Hematopoietic multipotent progenitor cell treated with erythropoietin and hydrocortisone succinate and interleukin-3 and kit ligand, for 15 days (in vitro differentiated cells): ENCODE measurements around the gene THAP3.

ENCODE experiments used
- DNase-seq: peaks from one replicate; pipeline ENCODE4 v3.0.0-alpha.2; 2015; ENCODE audit warnings: low spot score

The THAP3 gene, protein sequence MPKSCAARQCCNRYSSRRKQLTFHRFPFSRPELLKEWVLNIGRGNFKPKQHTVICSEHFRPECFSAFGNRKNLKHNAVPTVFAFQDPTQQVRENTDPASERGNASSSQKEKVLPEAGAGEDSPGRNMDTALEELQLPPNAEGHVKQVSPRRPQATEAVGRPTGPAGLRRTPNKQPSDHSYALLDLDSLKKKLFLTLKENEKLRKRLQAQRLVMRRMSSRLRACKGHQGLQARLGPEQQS

DNA sequence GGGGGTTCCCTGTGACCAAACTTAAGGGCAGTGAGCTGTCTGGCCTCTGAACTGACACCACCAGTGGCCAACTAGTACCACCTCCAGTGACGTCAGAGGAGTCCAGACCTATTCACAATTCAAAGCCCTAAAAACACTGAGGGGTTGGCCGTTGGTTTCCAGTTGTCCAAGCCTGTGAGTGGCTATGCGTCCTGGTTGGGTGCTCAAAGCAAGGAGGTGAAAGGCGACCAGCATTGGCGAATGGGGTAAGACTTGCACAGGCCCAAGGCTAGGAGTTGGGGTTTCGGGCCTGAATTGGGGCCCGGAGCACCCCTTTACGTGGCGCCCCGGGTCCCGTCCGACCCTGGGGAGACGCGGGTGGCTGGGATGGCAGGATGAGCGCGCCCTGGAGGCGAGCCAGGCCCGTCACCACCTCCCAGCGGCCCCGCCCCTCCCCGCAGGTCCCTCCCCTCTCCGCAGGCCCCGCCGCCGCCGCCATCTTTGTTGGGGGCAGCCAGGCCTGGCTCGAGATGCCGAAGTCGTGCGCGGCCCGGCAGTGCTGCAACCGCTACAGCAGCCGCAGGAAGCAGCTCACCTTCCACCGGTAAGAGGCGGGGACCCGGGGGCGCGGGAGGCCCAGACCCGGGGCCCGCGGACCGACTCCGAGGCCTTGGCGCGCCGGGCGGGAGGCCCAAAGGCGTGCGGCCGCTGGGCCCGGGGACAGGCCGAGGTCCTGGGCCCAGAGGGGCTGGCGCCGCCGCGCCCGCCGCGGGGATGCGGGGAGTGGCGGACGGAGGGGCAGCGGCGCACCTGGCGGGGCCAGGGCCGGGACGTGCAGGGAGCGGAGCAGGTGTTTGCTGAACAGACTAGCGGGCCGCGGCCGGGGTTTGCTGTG is at the start of gene THAP3:
TSS of gene THAP3 (plus strand) at position 159 of the 874 bp plus-strand sequence. CDS start at position 510, 351 bp downstream.
- peak; percentile 88 for DNase-seq

DNA sequence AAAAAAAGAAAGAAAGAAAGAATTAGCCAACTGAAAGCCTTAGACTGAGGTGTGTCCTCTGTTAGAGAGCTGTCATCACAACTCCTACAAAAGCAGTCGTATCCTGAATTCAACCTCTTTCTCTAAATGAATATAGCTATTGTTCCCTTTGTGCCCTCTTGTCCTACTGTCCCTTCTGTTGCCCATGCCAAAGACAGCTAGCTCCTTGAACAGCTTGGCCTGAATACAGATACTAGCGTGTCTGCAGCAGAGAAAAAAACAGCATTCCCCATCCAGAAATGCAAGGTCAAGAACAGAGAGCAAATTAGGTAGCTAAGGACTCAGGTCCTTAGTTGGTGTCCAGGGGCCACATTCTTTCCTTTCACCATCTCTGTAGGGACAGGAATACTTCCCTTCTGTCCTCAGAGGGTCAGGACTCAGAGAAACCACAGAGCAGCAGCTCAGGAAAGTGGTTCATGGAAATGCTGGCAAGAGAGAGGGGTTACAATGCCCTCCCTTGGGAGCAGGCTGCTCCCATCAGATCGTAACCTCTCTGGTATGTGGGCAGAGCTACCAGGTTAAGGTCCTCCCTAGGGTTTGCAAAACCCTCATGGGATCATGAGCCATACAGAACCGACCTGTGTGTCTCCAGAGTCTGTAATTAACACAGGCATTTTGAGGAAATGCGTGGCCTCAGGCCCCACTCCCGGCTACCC is 46.7 kb upstream of the THAP3 start:
- no peak for DNase-seq

DNA sequence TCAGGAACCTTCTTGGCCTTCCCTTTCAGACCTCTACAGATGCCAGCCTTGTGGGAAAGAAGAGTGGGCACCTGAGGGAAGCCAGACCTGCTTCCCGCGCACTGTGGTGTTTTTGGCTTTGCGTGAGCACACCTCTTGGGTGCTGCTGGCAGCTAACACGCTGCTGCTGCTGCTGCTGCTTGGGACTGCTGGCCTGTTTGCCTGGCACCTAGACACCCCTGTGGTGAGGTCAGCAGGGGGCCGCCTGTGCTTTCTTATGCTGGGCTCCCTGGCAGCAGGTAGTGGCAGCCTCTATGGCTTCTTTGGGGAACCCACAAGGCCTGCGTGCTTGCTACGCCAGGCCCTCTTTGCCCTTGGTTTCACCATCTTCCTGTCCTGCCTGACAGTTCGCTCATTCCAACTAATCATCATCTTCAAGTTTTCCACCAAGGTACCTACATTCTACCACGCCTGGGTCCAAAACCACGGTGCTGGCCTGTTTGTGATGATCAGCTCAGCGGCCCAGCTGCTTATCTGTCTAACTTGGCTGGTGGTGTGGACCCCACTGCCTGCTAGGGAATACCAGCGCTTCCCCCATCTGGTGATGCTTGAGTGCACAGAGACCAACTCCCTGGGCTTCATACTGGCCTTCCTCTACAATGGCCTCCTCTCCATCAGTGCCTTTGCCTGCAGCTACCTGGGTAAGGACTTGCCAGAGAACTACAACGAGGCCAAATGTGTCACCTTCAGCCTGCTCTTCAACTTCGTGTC is 45.9 kb upstream of the THAP3 start:
- no peak for DNase-seq

GRCh38 chr1:6579374-6580118 is 45.1 kb upstream of the THAP3 start, which contains the start of gene ZBTB48:
Gene ZBTB48, plus strand, starts transcription at chr1:6579994. Its CDS starts 616 bp downstream, at chr1:6580610.
- DNase-seq = peak; percentile 99

DNA sequence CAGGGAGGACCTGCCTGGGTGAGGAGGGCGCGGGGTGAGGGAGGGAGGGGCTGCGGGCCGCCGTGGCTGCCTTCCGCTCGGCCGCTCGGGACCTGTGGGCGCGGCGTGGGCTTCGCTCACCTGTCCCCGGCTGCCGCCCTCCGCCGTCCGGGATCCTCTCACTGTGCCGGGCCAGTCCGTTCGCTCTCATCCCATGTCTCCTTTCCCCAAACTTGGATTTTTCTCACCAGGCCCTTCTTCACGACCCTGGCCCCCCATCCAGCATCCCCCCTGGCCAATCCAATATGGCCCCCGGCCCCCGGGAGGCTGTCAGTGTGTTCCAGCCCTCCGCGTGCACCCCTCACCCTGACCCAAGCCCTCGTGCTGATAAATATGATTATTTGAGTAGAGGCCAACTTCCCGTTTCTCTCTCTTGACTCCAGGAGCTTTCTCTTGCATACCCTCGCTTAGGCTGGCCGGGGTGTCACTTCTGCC is 44.5 kb upstream of the THAP3 start:
- no peak for DNase-seq

GRCh38 chr1:6580593-6581409 is 43.9 kb upstream of the THAP3 start:
- no peak for DNase-seq

DNA sequence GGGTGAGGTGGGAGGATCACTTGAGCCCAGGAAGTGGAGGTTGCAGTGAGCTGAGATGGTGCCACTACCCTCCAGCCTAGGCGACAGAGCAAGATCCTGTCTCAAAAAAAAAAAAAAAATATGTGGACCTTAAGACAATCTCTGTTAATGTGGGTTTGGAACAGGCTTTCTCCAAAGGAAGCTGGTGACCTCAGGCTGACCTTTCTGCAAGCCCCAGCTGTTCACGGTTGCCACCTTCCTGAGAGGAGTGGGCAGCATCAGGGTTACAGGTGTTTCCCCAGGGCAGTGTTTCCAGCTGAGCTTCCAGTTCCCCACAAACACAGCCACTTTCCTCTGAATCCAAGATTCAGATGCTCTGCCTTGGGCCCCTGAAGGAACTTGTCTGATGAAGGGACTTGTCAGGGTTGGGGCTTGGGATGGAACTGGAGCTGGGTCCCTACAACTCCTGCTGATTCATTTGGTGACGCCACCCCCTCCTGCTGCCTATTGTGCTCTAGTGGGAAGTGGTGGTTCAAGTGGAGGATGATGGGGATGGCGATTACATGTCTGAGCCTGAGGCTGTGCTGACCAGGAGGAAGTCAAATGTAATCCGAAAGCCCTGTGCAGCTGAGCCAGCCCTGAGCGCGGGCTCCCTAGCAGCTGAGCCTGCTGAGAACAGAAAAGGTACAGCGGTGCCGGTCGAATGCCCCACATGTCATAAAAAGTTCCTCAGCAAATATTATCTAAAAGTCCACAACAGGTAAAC is 42.9 kb upstream of the THAP3 start:
- no peak for DNase-seq

- no peak for DNase-seq
Measured at GRCh38 chr1:6582370-6582769, 42.3 kb upstream of the THAP3 start.

- DNase-seq = no peak
Measured at GRCh38 chr1:6584126-6585080, 40.3 kb upstream of the THAP3 start.

DNA sequence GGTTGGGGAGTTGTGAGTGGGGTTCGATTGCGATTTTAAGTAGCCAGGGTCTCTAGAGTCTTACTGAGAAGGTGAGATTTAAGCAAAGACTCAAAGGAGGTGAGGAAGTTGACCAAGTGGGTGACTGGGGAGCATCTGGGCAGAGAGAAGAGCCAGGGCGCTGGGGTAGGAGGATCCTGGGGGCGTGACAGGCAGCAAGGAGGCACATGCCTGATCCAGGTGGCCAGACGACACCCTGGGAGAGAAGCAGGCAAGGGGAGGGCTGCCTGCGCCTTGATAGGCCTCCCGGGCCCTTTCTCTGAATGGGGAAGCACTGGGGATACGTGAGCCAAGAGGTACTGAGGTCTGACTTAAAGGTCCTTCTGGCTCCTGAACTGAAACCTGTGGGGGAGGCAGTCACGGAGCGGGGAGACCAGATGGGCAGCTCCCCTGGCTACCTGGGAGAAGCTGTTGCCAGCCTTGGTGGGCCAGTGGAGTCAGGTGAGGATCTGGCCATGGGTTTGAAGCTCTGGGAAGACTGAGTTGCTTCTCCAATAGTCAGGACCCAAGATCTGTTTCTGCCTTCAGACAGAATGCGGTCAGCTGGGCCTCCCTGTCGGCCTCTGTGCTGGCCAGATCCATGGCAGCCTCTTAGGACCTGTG is 39.5 kb upstream of the THAP3 start:
- no peak for DNase-seq

DNA sequence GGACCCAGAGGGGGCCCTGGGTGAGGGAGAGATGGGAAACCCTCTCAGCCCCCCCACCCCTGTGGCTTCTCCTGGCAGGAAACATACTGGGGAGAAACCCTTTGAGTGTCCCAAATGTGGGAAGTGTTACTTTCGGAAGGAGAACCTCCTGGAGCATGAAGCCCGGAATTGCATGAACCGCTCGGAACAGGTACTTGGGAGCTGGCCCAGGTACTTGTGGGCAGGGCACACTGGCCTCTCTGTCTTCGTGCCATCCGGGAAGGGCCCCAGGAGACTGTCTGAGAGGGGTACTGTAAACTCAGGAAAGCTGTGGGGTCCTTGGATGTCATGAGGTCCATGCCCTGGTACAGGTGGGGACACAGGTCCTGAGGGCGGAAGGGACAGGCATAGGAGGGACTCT is 38.8 kb upstream of the THAP3 start:
- no peak for DNase-seq

DNA sequence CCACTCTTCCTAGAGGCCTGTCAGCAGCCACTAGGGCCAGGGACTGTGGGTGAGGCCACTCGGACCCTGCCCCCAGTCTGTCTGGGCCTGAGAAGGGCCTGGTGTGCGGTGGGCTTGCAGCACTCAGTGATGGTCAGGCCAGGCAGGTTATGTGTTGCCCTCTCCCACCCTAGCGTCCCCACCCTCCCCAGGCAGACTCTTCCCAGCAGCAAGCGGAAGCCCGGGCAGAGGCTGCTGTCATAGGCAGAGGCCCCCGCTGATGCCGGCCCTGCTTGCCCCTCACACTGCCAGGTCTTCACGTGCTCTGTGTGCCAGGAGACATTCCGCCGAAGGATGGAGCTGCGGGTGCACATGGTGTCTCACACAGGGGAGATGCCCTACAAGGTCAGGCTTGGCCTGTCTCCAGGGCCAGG is 38.3 kb upstream of the THAP3 start:
- no peak for DNase-seq

GRCh38 chr1:6587261-6588005 is 37.2 kb upstream of the THAP3 start:
- no peak for DNase-seq

DNA sequence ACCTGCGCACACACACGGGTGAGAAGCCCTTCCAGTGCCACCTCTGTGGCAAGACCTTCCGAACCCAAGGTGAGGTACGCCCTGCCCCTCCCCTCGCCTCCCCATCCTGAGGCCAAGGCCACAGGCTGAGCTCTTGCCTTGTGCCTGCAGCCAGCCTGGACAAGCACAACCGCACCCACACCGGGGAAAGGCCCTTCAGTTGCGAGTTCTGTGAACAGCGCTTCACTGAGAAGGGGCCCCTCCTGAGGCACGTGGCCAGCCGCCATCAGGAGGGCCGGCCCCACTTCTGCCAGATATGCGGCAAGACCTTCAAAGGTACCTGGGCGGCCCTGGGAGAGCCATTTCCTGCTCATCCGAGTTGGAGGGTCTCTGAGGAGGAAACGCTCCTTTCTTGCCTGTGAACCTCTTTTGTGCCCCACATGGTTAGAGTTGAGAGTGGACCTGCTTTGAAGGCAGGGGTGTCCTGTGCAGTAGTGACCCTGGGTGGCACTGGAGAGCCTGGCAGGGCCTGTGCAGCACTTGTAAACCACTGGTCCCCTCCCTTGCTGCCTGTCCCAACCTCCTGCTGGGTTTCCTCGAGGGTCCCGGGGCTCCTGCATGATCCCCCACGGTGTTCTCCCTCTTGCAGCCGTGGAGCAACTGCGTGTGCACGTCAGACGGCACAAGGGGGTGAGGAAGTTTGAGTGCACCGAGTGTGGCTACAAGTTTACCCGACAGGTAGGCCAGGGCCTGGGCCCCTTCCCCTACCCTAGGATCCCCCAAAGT is 36.4 kb upstream of the THAP3 start:
- no peak for DNase-seq

DNA sequence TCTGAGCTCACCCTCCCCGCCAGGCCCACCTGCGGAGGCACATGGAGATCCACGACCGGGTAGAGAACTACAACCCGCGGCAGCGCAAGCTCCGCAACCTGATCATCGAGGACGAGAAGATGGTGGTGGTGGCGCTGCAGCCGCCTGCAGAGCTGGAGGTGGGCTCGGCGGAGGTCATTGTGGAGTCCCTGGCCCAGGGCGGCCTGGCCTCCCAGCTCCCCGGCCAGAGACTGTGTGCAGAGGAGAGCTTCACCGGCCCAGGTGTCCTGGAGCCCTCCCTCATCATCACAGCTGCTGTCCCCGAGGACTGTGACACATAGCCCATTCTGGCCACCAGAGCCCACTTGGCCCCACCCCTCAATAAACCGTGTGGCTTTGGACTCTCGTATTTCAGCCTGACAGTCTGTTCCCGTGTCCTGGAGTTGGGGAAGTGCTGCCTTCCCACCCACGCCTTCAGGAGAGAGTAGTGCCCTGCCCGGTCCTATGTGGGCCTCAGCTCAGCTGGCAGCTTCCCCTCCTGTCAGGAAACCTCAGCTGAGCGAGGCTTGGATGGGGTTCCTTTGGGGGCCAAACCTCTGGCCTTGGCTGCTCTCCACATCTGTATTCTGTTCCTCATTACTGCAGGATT is 35.7 kb upstream of the THAP3 start:
- no peak for DNase-seq

GRCh38 chr1:6590046-6590445 is 34.6 kb upstream of the THAP3 start:
- DNase-seq = no peak
